ENCODE data around the gene ZNF282.
"Not testable (repeated sequence)": the region's sequence is repeated elsewhere in the genome, so short reads cannot be mapped to it uniquely, and the experiment has no call there.

ZNF282 gene

GRCh38 chr7:149266451-149266850 lies 71.1 kb downstream of the ZNF282 start:
- no peak for TF ChIP-seq CTCF (IDR thresholded peaks at IDR 0.05; ENCODE audit: low read length, missing control alignments)
- no peak overlapping the region for H3K4me3 ChIP-seq (replicated peaks; ENCODE audit: low read depth, low read length)
- no peak for DNase-seq (ENCODE audit: low read depth)

- no peak for TF ChIP-seq CTCF (IDR thresholded peaks at IDR 0.05; ENCODE audit: low read length, missing control alignments)
- no peak overlapping the region for H3K4me3 ChIP-seq (replicated peaks; ENCODE audit: low read depth, low read length)
- DNase-seq (ENCODE audit: low read depth): no peak
Observed at GRCh38 chr7:149267733-149268132, 72.4 kb downstream of the ZNF282 start.

- DNase-seq (ENCODE audit: low read depth); H3K4me3 ChIP-seq (replicated peaks; ENCODE audit: low read depth, low read length): not testable (repeated sequence)
Observed at GRCh38 chr7:149274424-149274823, 79.1 kb downstream of the ZNF282 start.
